Measurements from ENCODE around the gene ADCY4. TPM values are rescaled to one million over a fixed set of nuclear protein-coding genes. Genes with fewer than 3 reads are reported as not detected.

ADCY4 gene
- total and polyA plus RNA-seq, 3 donors from 2014 or later: 10.0 to 23.1 (median 13.9) TPM

DNA sequence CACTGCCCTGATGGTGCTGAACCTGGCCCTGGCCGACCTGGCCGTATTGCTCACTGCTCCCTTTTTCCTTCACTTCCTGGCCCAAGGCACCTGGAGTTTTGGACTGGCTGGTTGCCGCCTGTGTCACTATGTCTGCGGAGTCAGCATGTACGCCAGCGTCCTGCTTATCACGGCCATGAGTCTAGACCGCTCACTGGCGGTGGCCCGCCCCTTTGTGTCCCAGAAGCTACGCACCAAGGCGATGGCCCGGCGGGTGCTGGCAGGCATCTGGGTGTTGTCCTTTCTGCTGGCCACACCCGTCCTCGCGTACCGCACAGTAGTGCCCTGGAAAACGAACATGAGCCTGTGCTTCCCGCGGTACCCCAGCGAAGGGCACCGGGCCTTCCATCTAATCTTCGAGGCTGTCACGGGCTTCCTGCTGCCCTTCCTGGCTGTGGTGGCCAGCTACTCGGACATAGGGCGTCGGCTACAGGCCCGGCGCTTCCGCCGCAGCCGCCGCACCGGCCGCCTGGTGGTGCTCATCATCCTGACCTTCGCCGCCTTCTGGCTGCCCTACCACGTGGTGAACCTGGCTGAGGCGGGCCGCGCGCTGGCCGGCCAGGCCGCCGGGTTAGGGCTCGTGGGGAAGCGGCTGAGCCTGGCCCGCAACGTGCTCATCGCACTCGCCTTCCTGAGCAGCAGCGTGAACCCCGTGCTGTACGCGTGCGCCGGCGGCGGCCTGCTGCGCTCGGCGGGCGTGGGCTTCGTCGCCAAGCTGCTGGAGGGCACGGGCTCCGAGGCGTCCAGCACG, 18.9 kb downstream of the ADCY4 start:
- DNase-seq: peak; percentile 48
- Histone ChIP-seq H3K27ac (no peak overlapping the region), H3K27me3 (no peaks in the 10 kb centered on the region), H3K4me1 (peaks cover 9% of the 10 kb centered on the region), H3K36me3 (ENCODE audit: low read depth, missing control alignments) (no peaks in the 10 kb centered on the region), H3K4me3 (peak overlapping the region in 1 of 2 donors; percentile 34), H3K9me3 (no peaks in the 10 kb centered on the region)
- TF ChIP-seq POLR2A (IDR thresholded peaks at IDR 0.05) (no peak), CTCF (IDR thresholded peaks at IDR 0.05) (peak in 1 of 3 experiments; percentile 14)
- WGBS, 2 donors: 39 to 50% methylated on average over 14 to 70 of the region's 70 CpGs
- intact Hi-C loops (cut with DNase I; ENCODE audit: low total_unique reads): no loop called here

DNA sequence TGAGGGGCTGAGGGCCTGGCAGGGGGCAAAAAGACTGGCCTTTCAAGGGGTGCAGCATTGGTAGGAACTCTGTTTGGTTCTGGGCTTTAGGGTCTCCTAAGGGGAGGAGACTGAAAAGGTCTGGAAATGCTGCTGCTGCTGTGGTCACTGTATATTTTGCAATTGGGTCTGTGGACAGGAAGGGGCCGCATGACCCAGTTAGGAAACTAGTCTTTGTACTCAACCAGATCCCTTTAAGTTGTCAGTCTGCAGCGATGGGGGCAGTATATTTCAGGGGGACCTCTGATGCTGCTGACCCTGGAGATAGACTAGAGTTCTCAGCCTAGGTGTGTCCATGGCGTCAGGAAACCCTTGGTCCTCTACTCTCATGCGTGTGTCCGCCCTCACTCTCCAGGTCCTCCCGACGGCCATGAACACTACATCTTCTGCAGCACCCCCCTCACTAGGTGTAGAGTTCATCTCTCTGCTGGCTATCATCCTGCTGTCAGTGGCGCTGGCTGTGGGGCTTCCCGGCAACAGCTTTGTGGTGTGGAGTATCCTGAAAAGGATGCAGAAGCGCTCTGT, 19.5 kb downstream of the ADCY4 start:
- DNase-seq: no peak
- H3K27ac ChIP-seq: no peak overlapping the region
- H3K4me1 ChIP-seq: peaks cover 12% of the 10 kb centered on the region
- H3K9me3 ChIP-seq: no peaks in the 10 kb centered on the region
- TF ChIP-seq POLR2A (IDR thresholded peaks at IDR 0.05): no peak
- whole genome bisulfite sequencing, 2 donors: 67 to 84% methylated on average over 10 of the region's 10 CpGs
- no peaks in the 10 kb centered on the region for H3K36me3 ChIP-seq (ENCODE audit: low read depth, missing control alignments)
- no peak overlapping the region for H3K4me3 ChIP-seq
- no peaks in the 10 kb centered on the region for H3K27me3 ChIP-seq
- intact Hi-C loops (cut with DNase I; ENCODE audit: low total_unique reads): no loop called here

- Histone ChIP-seq H3K36me3 (ENCODE audit: low read depth, missing control alignments) (no peaks in the 10 kb centered on the region), H3K4me1 (peaks cover 18% of the 10 kb centered on the region), H3K9me3 (no peaks in the 10 kb centered on the region), H3K27me3 (no peaks in the 10 kb centered on the region), H3K4me3 (no peak overlapping the region), H3K27ac (no peak overlapping the region)
- 76 to 80% methylated on average over 5 of the region's 5 CpGs for WGBS, 2 donors
- no peak for DNase-seq
- TF ChIP-seq CTCF (IDR thresholded peaks at IDR 0.05) (no peak), POLR2A (IDR thresholded peaks at IDR 0.05) (no peak)
- intact Hi-C loops (cut with DNase I; ENCODE audit: low total_unique reads): no loop called here
These were observed 20.3 kb downstream of the ADCY4 start for GRCh38 chr14:24314377-24315193.

DNA sequence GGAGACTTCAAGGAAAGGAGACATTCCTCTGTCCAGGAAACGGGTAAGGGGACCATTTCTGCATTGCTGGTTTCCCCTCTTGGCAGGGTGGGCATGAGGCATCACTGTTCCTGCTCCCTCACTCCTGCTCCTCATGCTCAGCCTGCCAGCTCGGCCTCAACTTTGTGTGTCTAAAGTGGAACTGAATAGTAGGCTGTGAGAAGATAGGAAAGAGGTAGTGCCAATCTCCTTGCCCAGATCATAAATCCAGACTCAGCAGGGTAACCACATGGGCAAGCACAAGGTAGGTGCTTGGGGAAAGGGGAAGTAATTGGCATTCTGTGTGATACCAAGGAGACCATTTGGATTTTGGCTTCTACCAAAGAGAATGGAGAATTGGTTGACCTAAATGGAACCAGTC, 21.0 kb downstream of the ADCY4 start:
- H3K27ac ChIP-seq: no peak overlapping the region
- intact Hi-C loops (cut with DNase I; ENCODE audit: low total_unique reads): no loop called here
- 77 to 81% methylated on average over 2 of the region's 2 CpGs for WGBS, 2 donors

More for the DNA sequence above, 21.0 kb downstream of the ADCY4 start:
- Histone ChIP-seq H3K4me1 (peaks cover 18% of the 10 kb centered on the region), H3K27me3 (no peaks in the 10 kb centered on the region), H3K4me3 (no peak overlapping the region), H3K36me3 (ENCODE audit: low read depth, missing control alignments) (no peaks in the 10 kb centered on the region), H3K9me3 (no peaks in the 10 kb centered on the region)
- TF ChIP-seq CTCF (IDR thresholded peaks at IDR 0.05): no peak
- no peak for TF ChIP-seq POLR2A (IDR thresholded peaks at IDR 0.05)
- no peak for DNase-seq

Data from testis (tissue), 3 donors.